Stomach (tissue), 9 donors: ENCODE results near the gene PEMT. TPM values are rescaled to one million over a fixed set of nuclear protein-coding genes. Genes with fewer than 3 reads are reported as not detected.
A peak's percentile ranks its signal among the peaks of the same experiment; 100 is the strongest.

Experiments used
- DNase-seq, 2 donors: peaks; one replicate each; pipeline versions ENCODE4 v3.0.0 to v3.0.0-alpha.2; 2013 to 2019
- H3K27ac ChIP-seq, 5 donors: fragments of 200-600 bp in 4 of 5; sonication (generic) in 4 of 5; one replicate each; pipeline ENCODE4 v1.5.1; 2013 to 2019; ENCODE audit warnings: mild to moderate bottlenecking in 1 of 5, moderate library complexity in 1 of 5
- H3K27me3 ChIP-seq, 3 donors: fragments of 200-600 bp; sonication (generic); one replicate each; pipeline ENCODE4 v1.5.1; 2017 to 2019; ENCODE audit warnings: mixed run types in 1 of 3
- H3K36me3 ChIP-seq, 4 donors: fragments of 200-600 bp; sonication (generic); 1 replicate in 3 of 4; 2 replicates in 1 of 4; pipeline ENCODE4 v1.5.1; 2016 to 2019
- H3K4me1 ChIP-seq, 4 donors: fragments of 200-600 bp; sonication (generic); one replicate each; pipeline ENCODE4 v1.5.1; 2016 to 2019
- H3K4me3 ChIP-seq, 4 donors: fragments of 200-600 bp; sonication (generic) in 3 of 4; one replicate each; pipeline ENCODE4 v1.5.1; 2016 to 2019; ENCODE audit warnings: mild to moderate bottlenecking in 1 of 4
- H3K9me3 ChIP-seq, 4 donors: fragments of 200-600 bp; sonication (generic); one replicate each; pipeline ENCODE4 v1.5.1; 2016 to 2019
- EP300 ChIP-seq: sonication (generic); formaldehyde crosslinking; IDR thresholded peaks from one replicate; pipeline ENCODE4 v1.6.1; 2017; ENCODE audit warnings: antibody characterized with exemption
- POLR2A ChIP-seq, 4 donors: fragments of 450-650 bp; IDR thresholded peaks; one replicate each; pipeline ENCODE4 v1.6.1; 2016; ENCODE audit warnings: antibody characterized with exemption in 4 of 4, control low read depth in 2 of 4, mild to moderate bottlenecking in 1 of 4, moderate library complexity in 1 of 4
- POLR2AphosphoS5 ChIP-seq, 3 donors: sonication (generic); formaldehyde crosslinking; IDR thresholded peaks; one replicate each; pipeline ENCODE4 v1.6.1; 2016; ENCODE audit warnings: antibody characterized with exemption in 3 of 3
- WGBS, 5 donors: extraction: QIAGEN DNeasy Blood & Tissue Kit in 3 of 5; methylation state at CpG; one replicate each; pipeline versions ENCODE4 v1.1.5 to v1.1.7; 2013 to 2018; 5-methylcytosine and 5-hydroxymethylcytosine counted together
- intact Hi-C: fragments of 100-400 bp; cut with DNase I; formaldehyde crosslinking; loops from one replicate; pipeline ENCODE4 v1.15.1; 2023; ENCODE audit warnings: low total_unique reads
- polyA plus RNA-seq, 3 donors: library from polyadenylated mRNA; stranded (reverse); fragments of 200-250 nt; gene quantifications; one replicate each; pipeline ENCODE4 v1.2.3, GENCODE V29; 2013
- total RNA-seq, 5 donors: library from RNA; depleted of rRNA; stranded (reverse); fragments of >200 nt; gene quantifications; one replicate each; pipeline versions ENCODE4 v1.1.0 to v1.2.3, GENCODE V29; 2014 to 2016
- TF ChIP-seq, protein P1 (sequence below), 7 experiments: fragments of 450-650 bp in 4 of 7; fragments of 200-600 bp in 3 of 7; sonication (generic) in 3 of 7; IDR thresholded peaks; one replicate each; pipeline ENCODE4 v1.5.1; 2016 to 2019; ENCODE audit warnings: antibody characterized with exemption in 7 of 7, control low read depth in 2 of 7, mild to moderate bottlenecking in 1 of 7
- donor health status: healthy with polysubstance abuse.
- donor health status: Bipolar disorder and iron deficiency.
- donor health status: healthy.

Gene PEMT
- total and polyA plus RNA-seq, 8 donors, result 7.0 to 44.6 (median 27.0) TPM

DNA sequence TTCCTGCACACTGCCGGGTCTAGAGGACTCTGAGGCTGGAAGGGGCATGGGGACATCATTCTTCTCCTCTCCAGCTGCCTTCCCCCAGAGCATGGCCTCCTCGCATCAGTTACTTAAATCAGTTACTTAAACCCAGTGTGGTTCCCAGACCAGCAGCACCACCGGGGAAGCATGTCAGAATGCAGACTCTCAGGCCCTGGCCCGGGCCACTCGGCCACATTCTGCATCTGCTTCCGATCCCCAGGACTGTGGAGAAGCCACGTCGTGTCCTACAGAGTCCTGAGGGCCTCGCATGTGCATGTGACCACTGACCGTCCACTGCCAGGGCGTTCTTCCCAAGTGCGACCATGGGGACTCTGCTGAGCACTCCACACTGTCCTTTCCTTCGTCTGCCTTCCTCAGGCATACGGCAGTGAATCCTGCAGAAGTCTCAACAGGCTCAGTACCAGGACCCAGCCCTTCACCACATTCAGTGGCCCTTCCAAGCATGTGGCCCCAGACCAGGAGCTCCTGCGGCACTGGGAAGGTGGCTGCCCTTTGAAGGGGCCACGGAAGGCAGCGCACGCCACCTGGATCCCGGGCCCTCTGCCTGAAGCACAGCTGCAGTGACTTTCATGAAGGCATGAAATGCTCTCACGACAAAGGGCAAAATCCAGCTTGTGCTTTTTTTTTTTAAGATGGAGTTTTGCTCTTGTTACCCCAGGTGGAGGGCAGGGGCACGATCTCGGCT is 48.4 kb downstream of the PEMT start:
- intact Hi-C loops, result no loop called here
- no peak for DNase-seq
- no peak overlapping the region for H3K4me3 ChIP-seq
- H3K27ac ChIP-seq, result no peak overlapping the region
- no peaks in the 10 kb centered on the region for H3K36me3 ChIP-seq
- H3K27me3 ChIP-seq, result no peaks in the 10 kb centered on the region
- H3K9me3 ChIP-seq, result no peaks in the 10 kb centered on the region
- TF ChIP-seq EP300 (no peak), POLR2AphosphoS5 (IDR thresholded peaks at IDR 0.05) (no peak)
- TF ChIP-seq, protein P1, sequence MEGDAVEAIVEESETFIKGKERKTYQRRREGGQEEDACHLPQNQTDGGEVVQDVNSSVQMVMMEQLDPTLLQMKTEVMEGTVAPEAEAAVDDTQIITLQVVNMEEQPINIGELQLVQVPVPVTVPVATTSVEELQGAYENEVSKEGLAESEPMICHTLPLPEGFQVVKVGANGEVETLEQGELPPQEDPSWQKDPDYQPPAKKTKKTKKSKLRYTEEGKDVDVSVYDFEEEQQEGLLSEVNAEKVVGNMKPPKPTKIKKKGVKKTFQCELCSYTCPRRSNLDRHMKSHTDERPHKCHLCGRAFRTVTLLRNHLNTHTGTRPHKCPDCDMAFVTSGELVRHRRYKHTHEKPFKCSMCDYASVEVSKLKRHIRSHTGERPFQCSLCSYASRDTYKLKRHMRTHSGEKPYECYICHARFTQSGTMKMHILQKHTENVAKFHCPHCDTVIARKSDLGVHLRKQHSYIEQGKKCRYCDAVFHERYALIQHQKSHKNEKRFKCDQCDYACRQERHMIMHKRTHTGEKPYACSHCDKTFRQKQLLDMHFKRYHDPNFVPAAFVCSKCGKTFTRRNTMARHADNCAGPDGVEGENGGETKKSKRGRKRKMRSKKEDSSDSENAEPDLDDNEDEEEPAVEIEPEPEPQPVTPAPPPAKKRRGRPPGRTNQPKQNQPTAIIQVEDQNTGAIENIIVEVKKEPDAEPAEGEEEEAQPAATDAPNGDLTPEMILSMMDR (IDR thresholded peaks at IDR 0.05), result no peak
- WGBS, 5 donors, result 90 to 97% (median 96%) methylated on average over 17 to 22 of the region's 22 CpGs
- H3K4me1 ChIP-seq, result peaks cover 13 to 61% (median 41%) of the 10 kb centered on the region in 4 donors

DNA sequence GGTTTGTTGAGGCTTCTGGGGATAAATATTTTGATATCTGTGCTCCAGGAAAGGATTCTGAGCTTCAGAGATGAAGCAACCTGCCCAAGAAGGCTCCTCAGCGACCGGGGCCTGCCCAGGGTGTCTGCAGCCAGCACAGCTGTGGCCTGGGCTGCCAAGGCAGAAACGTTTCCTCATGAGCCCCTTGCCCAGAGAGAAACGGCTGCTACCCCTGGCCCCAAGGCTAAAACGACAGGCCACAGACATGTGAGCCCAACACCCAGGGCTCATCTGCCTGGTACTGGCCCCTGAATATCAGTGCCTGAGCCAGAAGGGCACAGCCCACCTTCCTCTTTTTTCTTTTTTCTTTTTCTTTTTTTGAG is 49.9 kb downstream of the PEMT start:
- WGBS, 5 donors, result 65 to 82% (median 76%) methylated on average over 5 of the region's 5 CpGs
- Histone ChIP-seq H3K4me3 (no peak overlapping the region), H3K4me1 (peaks cover 26 to 64% (median 51%) of the 10 kb centered on the region in 4 donors), H3K36me3 (no peaks in the 10 kb centered on the region), H3K9me3 (no peaks in the 10 kb centered on the region), H3K27me3 (no peaks in the 10 kb centered on the region), H3K27ac (no peak overlapping the region)
- intact Hi-C loops, result no loop called here
- DNase-seq, result no peak
- TF ChIP-seq POLR2AphosphoS5 (IDR thresholded peaks at IDR 0.05) (no peak), POLR2A (IDR thresholded peaks at IDR 0.05) (no peak), EP300 (no peak)
- TF ChIP-seq, protein P1 (IDR thresholded peaks at IDR 0.05), result no peak

DNA sequence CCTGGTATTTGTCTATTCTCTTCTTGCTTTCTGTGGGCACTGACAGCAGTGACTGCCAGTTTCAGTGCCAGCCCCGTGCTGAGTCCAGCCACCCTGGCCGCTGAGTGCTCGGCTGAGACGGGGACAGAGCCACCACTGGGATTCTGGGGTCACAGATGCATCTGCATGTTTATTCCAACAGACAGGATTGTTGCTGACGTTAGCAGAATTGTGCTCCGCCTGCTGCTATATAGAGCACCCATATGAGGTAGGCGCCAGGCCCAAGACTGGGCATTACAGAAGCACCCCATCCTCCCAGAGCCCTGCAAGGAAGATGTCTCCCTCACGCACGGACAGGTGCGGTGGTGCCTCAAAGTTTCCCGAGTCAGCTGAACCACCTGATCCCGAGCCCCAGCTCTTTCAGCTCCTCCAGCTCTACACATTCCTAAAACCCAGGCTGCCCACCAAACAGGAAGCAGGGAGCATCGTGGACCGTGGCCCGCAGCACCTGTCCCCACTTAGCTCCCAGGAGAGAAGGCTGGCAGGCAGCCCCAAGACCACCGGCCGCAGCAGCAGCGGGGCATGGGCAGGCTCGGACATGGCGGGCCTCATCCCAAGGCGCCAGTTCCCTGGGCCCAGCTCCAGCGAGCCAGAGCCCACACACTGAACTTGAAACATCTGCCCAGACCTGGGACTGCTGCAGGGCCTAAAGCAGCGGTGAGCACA is 50.4 kb downstream of the PEMT start:
- no peak for TF ChIP-seq POLR2AphosphoS5 (IDR thresholded peaks at IDR 0.05)
- no peak for TF ChIP-seq POLR2A (IDR thresholded peaks at IDR 0.05)
- no peak for TF ChIP-seq EP300
- TF ChIP-seq, protein P1 (IDR thresholded peaks at IDR 0.05), result no peak
- WGBS, 5 donors, result 71 to 86% (median 79%) methylated on average over 11 to 23 of the region's 23 CpGs
- H3K4me3 ChIP-seq, result no peak overlapping the region
- intact Hi-C loops, result no loop called here
- no peak for DNase-seq
- peaks cover 31 to 64% (median 54%) of the 10 kb centered on the region in 4 donors for H3K4me1 ChIP-seq
- H3K27me3 ChIP-seq, result no peaks in the 10 kb centered on the region
- H3K9me3 ChIP-seq, result no peaks in the 10 kb centered on the region
- peak overlapping the region in 1 of 5 donors; percentile 78 for H3K27ac ChIP-seq
- H3K36me3 ChIP-seq, result no peaks in the 10 kb centered on the region

DNA sequence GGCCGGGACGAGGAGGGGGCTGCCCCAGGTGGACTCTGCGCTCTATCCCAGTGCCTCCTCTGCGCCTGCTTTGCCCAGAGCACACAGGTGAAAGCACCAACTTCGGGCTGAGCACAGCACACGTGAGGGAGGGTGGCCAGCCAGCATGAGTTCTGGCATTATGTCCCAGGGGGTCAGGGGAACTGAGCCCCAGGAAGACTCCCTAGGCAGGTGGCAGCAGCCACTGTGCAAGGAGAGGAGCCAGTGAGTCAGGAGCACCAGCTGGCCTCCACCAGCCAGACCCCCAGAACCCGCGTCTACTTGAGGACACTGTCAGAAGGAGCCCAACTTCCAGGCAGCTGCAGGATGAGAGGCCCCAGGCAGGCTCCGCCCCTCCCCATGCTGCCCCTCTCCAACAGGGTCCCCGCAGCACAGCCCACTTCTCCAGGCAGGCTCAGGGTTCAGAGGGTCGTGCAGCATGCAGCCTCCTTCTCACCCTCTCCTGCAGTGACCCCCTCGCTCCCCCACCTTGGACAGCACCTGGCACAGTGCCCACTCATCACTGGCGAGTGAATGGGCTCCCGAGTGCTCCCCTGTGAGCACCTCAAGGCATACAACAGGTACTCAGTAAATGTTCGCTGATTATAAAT is 51.1 kb downstream of the PEMT start:
- DNase-seq, result no peak
- intact Hi-C loops, result no loop called here
- TF ChIP-seq EP300 (no peak), POLR2A (IDR thresholded peaks at IDR 0.05) (no peak), POLR2AphosphoS5 (IDR thresholded peaks at IDR 0.05) (no peak)
- TF ChIP-seq, protein P1 (IDR thresholded peaks at IDR 0.05), result no peak
- no peaks in the 10 kb centered on the region for H3K36me3 ChIP-seq
- WGBS, 5 donors, result 60 to 69% (median 63%) methylated on average over 13 to 15 of the region's 15 CpGs
- H3K27ac ChIP-seq, result peak overlapping the region in 3 of 5 donors; percentile 17 to 87 (median 78)
- H3K9me3 ChIP-seq, result no peaks in the 10 kb centered on the region
- no peak overlapping the region for H3K4me3 ChIP-seq
- peaks cover 38 to 64% (median 54%) of the 10 kb centered on the region in 4 donors for H3K4me1 ChIP-seq
- H3K27me3 ChIP-seq, result no peaks in the 10 kb centered on the region
